Measurements from ENCODE around the gene IRS1. TPM values are rescaled to one million over a fixed set of nuclear protein-coding genes. Genes with fewer than 3 reads are reported as not detected.

The IRS1 gene
- total RNA-seq, 4 donors from 2014 or later = 6.2 to 20.9 (median 12.8) TPM

DNA sequence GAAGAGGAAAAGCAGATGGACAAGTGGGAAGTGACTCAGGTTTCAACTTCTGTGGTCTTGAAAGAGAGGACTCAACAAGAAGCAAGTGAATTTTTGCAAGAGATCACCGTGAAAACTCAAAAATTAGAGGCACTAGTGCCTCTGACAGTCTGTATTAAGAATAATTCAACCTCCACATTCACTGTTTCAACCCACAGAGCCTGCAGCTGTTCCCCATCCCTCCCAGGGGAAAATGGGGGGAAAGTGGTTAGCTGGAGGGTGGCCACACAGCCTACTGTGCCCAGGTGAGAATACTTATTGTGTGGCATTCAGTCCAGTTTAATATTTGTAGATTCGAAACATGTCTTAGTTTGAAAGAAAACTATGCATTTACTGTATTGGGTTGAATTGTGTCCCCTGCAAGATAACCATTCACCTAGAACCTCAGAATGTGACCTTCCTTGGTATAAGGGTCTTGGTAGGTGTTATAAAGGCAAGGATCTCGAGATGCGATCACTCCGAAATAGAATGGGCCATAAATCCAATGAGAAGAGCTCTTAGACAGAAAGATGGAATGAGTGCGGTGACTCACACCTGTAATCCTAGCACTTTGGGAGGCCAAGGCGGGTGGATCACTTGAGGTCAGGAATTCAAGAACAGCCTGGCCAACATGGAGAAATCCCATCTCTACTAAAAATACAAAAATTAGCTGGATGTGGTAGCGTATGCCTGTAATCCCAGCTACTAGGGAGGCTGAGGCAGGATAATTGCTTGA lies 94.3 kb downstream of the IRS1 start:
- intact Hi-C loops (cut with DNase I; ENCODE audit: low total_unique reads) (no loop called here), in situ Hi-C loops (cut with MboI; ENCODE audit: low pct_ligation_motif_present in 1 of 4, low pct_unique_long_range_greater_than_20kb in 1 of 4, low sequenced_read_pairs in 3 of 4) (no loop called here)
- Histone ChIP-seq H3K36me3 (no peaks in the 10 kb centered on the region), H3K9me3 (no peaks in the 10 kb centered on the region), H3K27ac (no peak overlapping the region), H3K4me1 (no peaks in the 10 kb centered on the region), H3K27me3 (no peaks in the 10 kb centered on the region), H3K4me3 (no peak overlapping the region)
- no peak for DNase-seq
- WGBS, 2 donors (ENCODE audit: low coverage in 1 of 2) = 93% methylated on average over 6 to 8 of the region's 8 CpGs
- TF ChIP-seq, protein P1, sequence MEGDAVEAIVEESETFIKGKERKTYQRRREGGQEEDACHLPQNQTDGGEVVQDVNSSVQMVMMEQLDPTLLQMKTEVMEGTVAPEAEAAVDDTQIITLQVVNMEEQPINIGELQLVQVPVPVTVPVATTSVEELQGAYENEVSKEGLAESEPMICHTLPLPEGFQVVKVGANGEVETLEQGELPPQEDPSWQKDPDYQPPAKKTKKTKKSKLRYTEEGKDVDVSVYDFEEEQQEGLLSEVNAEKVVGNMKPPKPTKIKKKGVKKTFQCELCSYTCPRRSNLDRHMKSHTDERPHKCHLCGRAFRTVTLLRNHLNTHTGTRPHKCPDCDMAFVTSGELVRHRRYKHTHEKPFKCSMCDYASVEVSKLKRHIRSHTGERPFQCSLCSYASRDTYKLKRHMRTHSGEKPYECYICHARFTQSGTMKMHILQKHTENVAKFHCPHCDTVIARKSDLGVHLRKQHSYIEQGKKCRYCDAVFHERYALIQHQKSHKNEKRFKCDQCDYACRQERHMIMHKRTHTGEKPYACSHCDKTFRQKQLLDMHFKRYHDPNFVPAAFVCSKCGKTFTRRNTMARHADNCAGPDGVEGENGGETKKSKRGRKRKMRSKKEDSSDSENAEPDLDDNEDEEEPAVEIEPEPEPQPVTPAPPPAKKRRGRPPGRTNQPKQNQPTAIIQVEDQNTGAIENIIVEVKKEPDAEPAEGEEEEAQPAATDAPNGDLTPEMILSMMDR (IDR thresholded peaks at IDR 0.05) = no peak
- TF ChIP-seq POLR2A (IDR thresholded peaks at IDR 0.05) (no peak), EP300 (IDR thresholded peaks at IDR 0.05; ENCODE audit: low read depth) (no peak), POLR2AphosphoS5 (IDR thresholded peaks at IDR 0.05) (no peak)

GRCh38 chr2:226703514-226703913 lies 96.1 kb downstream of the IRS1 start:
- intact Hi-C loops (cut with DNase I; ENCODE audit: low total_unique reads) (no loop called here), in situ Hi-C loops (cut with MboI; ENCODE audit: low pct_ligation_motif_present in 1 of 4, low pct_unique_long_range_greater_than_20kb in 1 of 4, low sequenced_read_pairs in 3 of 4) (no loop called here)
- Histone ChIP-seq H3K4me1 (no peaks in the 10 kb centered on the region), H3K4me3 (no peak overlapping the region), H3K36me3 (no peaks in the 10 kb centered on the region), H3K9me3 (no peaks in the 10 kb centered on the region), H3K27me3 (no peaks in the 10 kb centered on the region), H3K27ac (no peak overlapping the region)
- 77 to 100% methylated on average over 2 to 3 of the region's 3 CpGs for WGBS, 2 donors (ENCODE audit: low coverage in 1 of 2)
- no peak for DNase-seq
- no peak for TF ChIP-seq POLR2AphosphoS5 (IDR thresholded peaks at IDR 0.05)
- TF ChIP-seq, protein P1 (IDR thresholded peaks at IDR 0.05) = no peak
- no peak for TF ChIP-seq POLR2A (IDR thresholded peaks at IDR 0.05)
- TF ChIP-seq EP300 (IDR thresholded peaks at IDR 0.05; ENCODE audit: low read depth) = no peak

GRCh38 chr2:226702376-226702775 lies 97.2 kb downstream of the IRS1 start:
- H3K9me3 ChIP-seq = no peaks in the 10 kb centered on the region
- no peaks in the 10 kb centered on the region for H3K36me3 ChIP-seq
- 74 to 84% methylated on average over 7 of the region's 7 CpGs for WGBS, 2 donors (ENCODE audit: low coverage in 1 of 2)
- no peak overlapping the region for H3K27ac ChIP-seq
- no peaks in the 10 kb centered on the region for H3K4me1 ChIP-seq
- DNase-seq = no peak
- no peaks in the 10 kb centered on the region for H3K27me3 ChIP-seq
- in situ Hi-C loops (cut with MboI; ENCODE audit: low pct_ligation_motif_present in 1 of 4, low pct_unique_long_range_greater_than_20kb in 1 of 4, low sequenced_read_pairs in 3 of 4) (no loop called here), intact Hi-C loops (cut with DNase I; ENCODE audit: low total_unique reads) (no loop called here)
- H3K4me3 ChIP-seq = no peak overlapping the region
- TF ChIP-seq EP300 (IDR thresholded peaks at IDR 0.05; ENCODE audit: low read depth) (no peak), POLR2AphosphoS5 (IDR thresholded peaks at IDR 0.05) (no peak), POLR2A (IDR thresholded peaks at IDR 0.05) (no peak)
- TF ChIP-seq, protein P1 (IDR thresholded peaks at IDR 0.05) = no peak

DNA sequence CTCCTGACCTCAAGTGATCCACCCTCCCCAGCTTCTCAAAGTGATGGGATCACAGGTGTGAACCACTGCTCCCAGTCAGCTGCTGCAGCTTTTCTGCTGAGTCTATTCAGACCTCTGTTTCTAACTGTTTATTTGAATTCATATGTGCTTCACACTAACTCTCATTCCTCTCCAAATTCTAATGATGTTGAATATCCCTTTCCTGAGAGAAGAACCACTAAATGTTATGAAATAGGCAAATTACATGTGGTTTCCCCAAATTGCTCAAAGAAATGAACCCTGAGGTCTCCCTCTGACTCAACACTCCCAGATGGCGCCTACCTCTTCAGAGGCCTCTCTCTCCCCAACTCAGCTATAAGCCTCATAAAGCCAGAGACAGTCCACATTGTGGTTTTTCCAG lies 98.6 kb downstream of the IRS1 start:
- intact Hi-C loops (cut with DNase I; ENCODE audit: low total_unique reads) = no loop called here
- H3K4me3 ChIP-seq = no peak overlapping the region
- DNase-seq = no peak

More for the DNA sequence above, 98.6 kb downstream of the IRS1 start:
- Histone ChIP-seq H3K4me1 (no peaks in the 10 kb centered on the region), H3K36me3 (no peaks in the 10 kb centered on the region), H3K9me3 (no peaks in the 10 kb centered on the region), H3K27me3 (no peaks in the 10 kb centered on the region), H3K27ac (no peak overlapping the region)
- in situ Hi-C loops (cut with MboI; ENCODE audit: low pct_ligation_motif_present in 1 of 4, low pct_unique_long_range_greater_than_20kb in 1 of 4, low sequenced_read_pairs in 3 of 4) = no loop called here
- no peak for TF ChIP-seq POLR2AphosphoS5 (IDR thresholded peaks at IDR 0.05)
- 66 to 88% methylated on average over 1 of the region's 1 CpG for WGBS, 2 donors (ENCODE audit: low coverage in 1 of 2)
